ENCODE results near the gene NBEA. TPM values are rescaled to one million over a fixed set of nuclear protein-coding genes. Genes with fewer than 3 reads are reported as not detected.

NBEA gene
- polyA plus RNA-seq, 2 of the 4 experiments (the other 2 are of a cell fraction): 3.5 to 11.8 TPM

GRCh38 chr13:35500144-35500543 is 558.1 kb downstream of the NBEA start:
- FAIRE-seq: no peak
- ChIA-PET POLR2A (no interaction called here), CTCF (no interaction called here)
- Histone ChIP-seq H3K4me3 (no peak overlapping the region), H3K4me2 (no peak overlapping the region), H3K27ac (no peak overlapping the region), H3K4me1 (no peaks in the 10 kb centered on the region), H3K9me3 (no peaks in the 10 kb centered on the region)
- TF ChIP-seq ESRRA (IDR thresholded peaks at IDR 0.05; ENCODE audit: borderline replicate concordance, low read length) (no peak), HOXB5 (CRISPR knock-in tag; IDR thresholded peaks at IDR 0.05) (no peak), MAFK (IDR thresholded peaks at IDR 0.05; ENCODE audit: partially characterized antibody) (no peak)
- TF ChIP-seq, protein P1, sequence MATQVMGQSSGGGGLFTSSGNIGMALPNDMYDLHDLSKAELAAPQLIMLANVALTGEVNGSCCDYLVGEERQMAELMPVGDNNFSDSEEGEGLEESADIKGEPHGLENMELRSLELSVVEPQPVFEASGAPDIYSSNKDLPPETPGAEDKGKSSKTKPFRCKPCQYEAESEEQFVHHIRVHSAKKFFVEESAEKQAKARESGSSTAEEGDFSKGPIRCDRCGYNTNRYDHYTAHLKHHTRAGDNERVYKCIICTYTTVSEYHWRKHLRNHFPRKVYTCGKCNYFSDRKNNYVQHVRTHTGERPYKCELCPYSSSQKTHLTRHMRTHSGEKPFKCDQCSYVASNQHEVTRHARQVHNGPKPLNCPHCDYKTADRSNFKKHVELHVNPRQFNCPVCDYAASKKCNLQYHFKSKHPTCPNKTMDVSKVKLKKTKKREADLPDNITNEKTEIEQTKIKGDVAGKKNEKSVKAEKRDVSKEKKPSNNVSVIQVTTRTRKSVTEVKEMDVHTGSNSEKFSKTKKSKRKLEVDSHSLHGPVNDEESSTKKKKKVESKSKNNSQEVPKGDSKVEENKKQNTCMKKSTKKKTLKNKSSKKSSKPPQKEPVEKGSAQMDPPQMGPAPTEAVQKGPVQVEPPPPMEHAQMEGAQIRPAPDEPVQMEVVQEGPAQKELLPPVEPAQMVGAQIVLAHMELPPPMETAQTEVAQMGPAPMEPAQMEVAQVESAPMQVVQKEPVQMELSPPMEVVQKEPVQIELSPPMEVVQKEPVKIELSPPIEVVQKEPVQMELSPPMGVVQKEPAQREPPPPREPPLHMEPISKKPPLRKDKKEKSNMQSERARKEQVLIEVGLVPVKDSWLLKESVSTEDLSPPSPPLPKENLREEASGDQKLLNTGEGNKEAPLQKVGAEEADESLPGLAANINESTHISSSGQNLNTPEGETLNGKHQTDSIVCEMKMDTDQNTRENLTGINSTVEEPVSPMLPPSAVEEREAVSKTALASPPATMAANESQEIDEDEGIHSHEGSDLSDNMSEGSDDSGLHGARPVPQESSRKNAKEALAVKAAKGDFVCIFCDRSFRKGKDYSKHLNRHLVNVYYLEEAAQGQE (IDR thresholded peaks at IDR 0.05): no peak
- 70% methylated on average over 2 of the region's 2 CpGs for WGBS (ENCODE audit: missing lambda C conversion rate)
- no peak for ATAC-seq
- DNase-seq (ENCODE audit: low read depth in 1 of 2, low spot score in 1 of 2): no peak

- FAIRE-seq: no peak
- TF ChIP-seq, protein P2, sequence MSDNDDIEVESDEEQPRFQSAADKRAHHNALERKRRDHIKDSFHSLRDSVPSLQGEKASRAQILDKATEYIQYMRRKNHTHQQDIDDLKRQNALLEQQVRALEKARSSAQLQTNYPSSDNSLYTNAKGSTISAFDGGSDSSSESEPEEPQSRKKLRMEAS (IDR thresholded peaks at IDR 0.05): no peak
- no peak for TF ChIP-seq FOSL2 (IDR thresholded peaks at IDR 0.05)
- TF ChIP-seq FOSL2 (CRISPR knock-in tag; IDR thresholded peaks at IDR 0.05): no peak
- no peak for TF ChIP-seq ESRRA (IDR thresholded peaks at IDR 0.05; ENCODE audit: borderline replicate concordance, low read length)
- TF ChIP-seq CHD4 (IDR thresholded peaks at IDR 0.05; ENCODE audit: borderline replicate concordance): no peak
- no peak for TF ChIP-seq POLR2A (IDR thresholded peaks at IDR 0.05; ENCODE audit: low read length)
- no peak for TF ChIP-seq EHMT2 (IDR thresholded peaks at IDR 0.05; ENCODE audit: low read depth)
- TF ChIP-seq FOSB (CRISPR knock-in tag; IDR thresholded peaks at IDR 0.05): no peak
- no peak for TF ChIP-seq HOXB13 (CRISPR knock-in tag; IDR thresholded peaks at IDR 0.05; ENCODE audit: low read depth)
- no peak for TF ChIP-seq RARB (CRISPR knock-in tag; IDR thresholded peaks at IDR 0.05)
- TF ChIP-seq HOXB5 (CRISPR knock-in tag; IDR thresholded peaks at IDR 0.05): no peak
- TF ChIP-seq EP300 (IDR thresholded peaks at IDR 0.05): no peak
- TF ChIP-seq GATA3 (IDR thresholded peaks at IDR 0.05; ENCODE audit: borderline replicate concordance): no peak
- TF ChIP-seq, protein P3, sequence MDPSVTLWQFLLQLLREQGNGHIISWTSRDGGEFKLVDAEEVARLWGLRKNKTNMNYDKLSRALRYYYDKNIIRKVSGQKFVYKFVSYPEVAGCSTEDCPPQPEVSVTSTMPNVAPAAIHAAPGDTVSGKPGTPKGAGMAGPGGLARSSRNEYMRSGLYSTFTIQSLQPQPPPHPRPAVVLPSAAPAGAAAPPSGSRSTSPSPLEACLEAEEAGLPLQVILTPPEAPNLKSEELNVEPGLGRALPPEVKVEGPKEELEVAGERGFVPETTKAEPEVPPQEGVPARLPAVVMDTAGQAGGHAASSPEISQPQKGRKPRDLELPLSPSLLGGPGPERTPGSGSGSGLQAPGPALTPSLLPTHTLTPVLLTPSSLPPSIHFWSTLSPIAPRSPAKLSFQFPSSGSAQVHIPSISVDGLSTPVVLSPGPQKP (IDR thresholded peaks at IDR 0.05; ENCODE audit: low read depth, low read length): no peak
- no peak for TF ChIP-seq KDM5A (IDR thresholded peaks at IDR 0.05)
- no peak for TF ChIP-seq SMC3 (IDR thresholded peaks at IDR 0.05)
- TF ChIP-seq CHD2 (IDR thresholded peaks at IDR 0.05; ENCODE audit: low read length, partially characterized antibody): no peak
- whole genome bisulfite sequencing (ENCODE audit: missing lambda C conversion rate): 71% methylated on average over 6 of the region's 6 CpGs
- POLR2A ChIA-PET: no interaction called here
- Histone ChIP-seq H3K4me3 (no peak overlapping the region), H3K4me1 (no peaks in the 10 kb centered on the region), H3K4me2 (no peak overlapping the region), H3K27ac (no peak overlapping the region), H3K9me3 (no peaks in the 10 kb centered on the region)
- ATAC-seq: no peak
- CTCF ChIA-PET: no interaction called here
- no peak for DNase-seq (ENCODE audit: low read depth in 1 of 2, low spot score in 1 of 2)
Measured at GRCh38 chr13:35501661-35502235, 559.7 kb downstream of the NBEA start.

DNA sequence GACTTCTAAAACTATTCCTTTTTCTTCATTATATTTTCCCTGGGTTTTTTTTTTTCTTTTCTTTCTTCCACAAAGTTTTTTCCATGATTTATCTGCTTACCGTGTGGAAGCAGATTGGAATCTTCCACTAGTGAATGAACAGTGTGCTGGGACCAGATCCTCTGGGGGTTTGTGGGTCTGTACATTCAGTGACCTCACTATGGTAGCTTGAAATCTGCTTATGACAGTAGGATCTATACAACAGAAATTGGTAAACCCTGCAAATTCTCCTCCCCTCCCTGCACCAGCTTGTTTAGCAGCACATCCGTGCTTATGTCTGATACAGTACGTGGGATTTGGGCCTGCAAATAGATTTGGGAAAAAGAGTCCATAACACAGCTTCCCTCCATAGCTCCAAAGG is 560.4 kb downstream of the NBEA start:
- no peaks in the 10 kb centered on the region for H3K4me1 ChIP-seq
- no peak overlapping the region for H3K4me3 ChIP-seq
- 57% methylated on average over 3 of the region's 3 CpGs for WGBS (ENCODE audit: missing lambda C conversion rate)
- CTCF ChIA-PET: no interaction called here
- no peak overlapping the region for H3K4me2 ChIP-seq
- POLR2A ChIA-PET: no interaction called here
- FAIRE-seq (no peak), DNase-seq (ENCODE audit: low read depth in 1 of 2, low spot score in 1 of 2) (no peak), ATAC-seq (no peak)
- TF ChIP-seq TP53 (CRISPR knock-in tag; IDR thresholded peaks at IDR 0.05) (no peak), CBX8 (IDR thresholded peaks at IDR 0.05) (no peak), MAFK (IDR thresholded peaks at IDR 0.05; ENCODE audit: partially characterized antibody) (no peak), FOSB (CRISPR knock-in tag; IDR thresholded peaks at IDR 0.05) (no peak), ZNF302 (CRISPR knock-in tag; IDR thresholded peaks at IDR 0.05) (no peak), RARB (CRISPR knock-in tag; IDR thresholded peaks at IDR 0.05) (no peak), HOXB13 (CRISPR knock-in tag; IDR thresholded peaks at IDR 0.05; ENCODE audit: low read depth) (no peak), BHLHE40 (IDR thresholded peaks at IDR 0.05; ENCODE audit: low read depth, low read length) (no peak), RNF2 (IDR thresholded peaks at IDR 0.05; ENCODE audit: borderline replicate concordance, low read depth) (no peak), KDM5A (IDR thresholded peaks at IDR 0.05) (no peak)
- TF ChIP-seq, protein P1 (IDR thresholded peaks at IDR 0.05): no peak
- H3K27ac ChIP-seq: no peak overlapping the region
- no peaks in the 10 kb centered on the region for H3K9me3 ChIP-seq

Measured in A549 (cell line).